Stomach (tissue), 4 donors: ENCODE measurements around the gene KRT1.

ENCODE experiments used
- EP300 ChIP-seq: sonication (generic); formaldehyde crosslinking; IDR thresholded peaks from one replicate; pipeline ENCODE4 v1.6.1; 2017; ENCODE audit warnings: antibody characterized with exemption
- POLR2A ChIP-seq, 4 donors: fragments of 450-650 bp; IDR thresholded peaks; one replicate each; pipeline ENCODE4 v1.6.1; 2016; ENCODE audit warnings: antibody characterized with exemption in 4 of 4, control low read depth in 2 of 4, mild to moderate bottlenecking in 1 of 4, moderate library complexity in 1 of 4
- TF ChIP-seq, protein P1 (sequence below), 7 experiments: fragments of 450-650 bp in 4 of 7; fragments of 200-600 bp in 3 of 7; sonication (generic) in 3 of 7; IDR thresholded peaks; one replicate each; pipeline ENCODE4 v1.5.1; 2016 to 2019; ENCODE audit warnings: antibody characterized with exemption in 7 of 7, control low read depth in 2 of 7, mild to moderate bottlenecking in 1 of 7

DNA sequence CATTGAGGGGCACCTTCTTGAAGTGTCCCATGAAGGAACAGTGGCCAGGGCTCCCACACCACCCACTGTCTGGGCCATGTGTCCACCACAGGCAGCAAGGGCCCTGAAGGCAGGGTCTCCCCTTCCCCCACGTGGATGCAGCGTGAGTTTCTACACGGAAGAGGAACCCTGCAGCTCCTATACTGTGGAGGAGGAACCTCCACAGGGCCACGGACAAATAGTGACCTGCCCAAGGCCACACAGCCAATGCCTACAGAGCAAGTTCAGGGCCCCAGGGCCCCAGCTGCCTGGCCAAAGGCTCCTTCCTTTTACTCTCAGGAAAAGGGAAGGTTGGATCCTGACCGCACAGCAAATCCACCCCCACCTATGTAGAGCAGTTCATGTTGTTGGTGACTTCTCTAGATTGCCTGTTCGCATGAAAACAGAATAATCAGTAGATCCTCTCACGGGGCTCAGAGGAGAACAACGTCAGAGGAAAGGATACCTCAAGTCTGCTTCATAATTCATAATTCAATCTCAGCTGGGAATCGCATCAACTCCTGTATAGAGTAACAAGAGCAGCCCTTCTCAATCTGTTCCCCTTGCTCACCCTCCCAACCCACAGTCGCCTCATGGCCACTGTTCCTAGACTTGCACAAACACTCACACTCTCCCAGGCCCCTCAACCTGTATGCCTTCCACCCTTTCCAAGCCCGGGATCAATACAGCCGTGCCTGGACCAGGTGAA is 50.8 kb downstream of the KRT1 start:
- TF ChIP-seq, protein P1, sequence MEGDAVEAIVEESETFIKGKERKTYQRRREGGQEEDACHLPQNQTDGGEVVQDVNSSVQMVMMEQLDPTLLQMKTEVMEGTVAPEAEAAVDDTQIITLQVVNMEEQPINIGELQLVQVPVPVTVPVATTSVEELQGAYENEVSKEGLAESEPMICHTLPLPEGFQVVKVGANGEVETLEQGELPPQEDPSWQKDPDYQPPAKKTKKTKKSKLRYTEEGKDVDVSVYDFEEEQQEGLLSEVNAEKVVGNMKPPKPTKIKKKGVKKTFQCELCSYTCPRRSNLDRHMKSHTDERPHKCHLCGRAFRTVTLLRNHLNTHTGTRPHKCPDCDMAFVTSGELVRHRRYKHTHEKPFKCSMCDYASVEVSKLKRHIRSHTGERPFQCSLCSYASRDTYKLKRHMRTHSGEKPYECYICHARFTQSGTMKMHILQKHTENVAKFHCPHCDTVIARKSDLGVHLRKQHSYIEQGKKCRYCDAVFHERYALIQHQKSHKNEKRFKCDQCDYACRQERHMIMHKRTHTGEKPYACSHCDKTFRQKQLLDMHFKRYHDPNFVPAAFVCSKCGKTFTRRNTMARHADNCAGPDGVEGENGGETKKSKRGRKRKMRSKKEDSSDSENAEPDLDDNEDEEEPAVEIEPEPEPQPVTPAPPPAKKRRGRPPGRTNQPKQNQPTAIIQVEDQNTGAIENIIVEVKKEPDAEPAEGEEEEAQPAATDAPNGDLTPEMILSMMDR (IDR thresholded peaks at IDR 0.05): no peak
- no peak for TF ChIP-seq POLR2A (IDR thresholded peaks at IDR 0.05)
- TF ChIP-seq EP300: no peak
